ENCODE measurements around the gene CYP27B1.
"Not testable (repeated sequence)": the region's sequence is repeated elsewhere in the genome, so short reads cannot be mapped to it uniquely, and the experiment has no call there.

CYP27B1 gene

DNA sequence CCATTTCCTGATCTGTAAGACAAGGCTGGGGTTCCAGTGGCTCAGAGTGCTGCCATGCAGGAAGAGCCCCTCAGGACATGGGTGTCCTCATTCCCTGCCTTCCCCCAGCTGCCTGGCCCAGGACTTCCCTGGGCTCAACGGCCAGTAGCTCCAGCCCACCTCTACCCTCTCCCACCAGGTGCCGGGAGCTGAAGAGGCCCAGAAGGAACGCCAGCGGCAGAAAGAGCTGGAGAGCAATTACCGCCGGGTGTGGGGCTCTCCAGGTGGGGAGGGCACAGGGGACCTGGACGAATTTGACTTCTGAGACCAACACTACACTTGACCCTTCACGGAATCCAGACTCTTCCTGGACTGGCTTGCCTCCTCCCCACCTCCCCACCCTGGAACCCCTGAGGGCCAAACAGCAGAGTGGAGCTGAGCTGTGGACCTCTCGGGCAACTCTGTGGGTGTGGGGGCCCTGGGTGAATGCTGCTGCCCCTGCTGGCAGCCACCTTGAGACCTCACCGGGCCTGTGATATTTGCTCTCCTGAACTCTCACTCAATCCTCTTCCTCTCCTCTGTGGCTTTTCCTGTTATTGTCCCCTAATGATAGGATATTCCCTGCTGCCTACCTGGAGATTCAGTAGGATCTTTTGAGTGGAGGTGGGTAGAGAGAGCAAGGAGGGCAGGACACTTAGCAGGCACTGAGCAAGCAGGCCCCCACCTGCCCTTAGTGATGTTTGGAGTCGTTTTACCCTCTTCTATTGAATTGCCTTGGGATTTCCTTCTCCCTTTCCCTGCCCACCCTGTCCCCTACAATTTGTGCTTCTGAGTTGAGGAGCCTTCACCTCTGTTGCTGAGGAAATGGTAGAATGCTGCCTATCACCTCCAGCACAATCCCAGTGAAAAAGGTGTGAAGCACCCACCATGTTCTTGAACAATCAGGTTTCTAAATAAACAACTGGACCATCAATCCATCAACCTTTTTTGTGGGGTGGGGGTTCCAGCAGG, 46.0 kb downstream of the CYP27B1 start:
- FAIRE-seq, result no peak

DNA sequence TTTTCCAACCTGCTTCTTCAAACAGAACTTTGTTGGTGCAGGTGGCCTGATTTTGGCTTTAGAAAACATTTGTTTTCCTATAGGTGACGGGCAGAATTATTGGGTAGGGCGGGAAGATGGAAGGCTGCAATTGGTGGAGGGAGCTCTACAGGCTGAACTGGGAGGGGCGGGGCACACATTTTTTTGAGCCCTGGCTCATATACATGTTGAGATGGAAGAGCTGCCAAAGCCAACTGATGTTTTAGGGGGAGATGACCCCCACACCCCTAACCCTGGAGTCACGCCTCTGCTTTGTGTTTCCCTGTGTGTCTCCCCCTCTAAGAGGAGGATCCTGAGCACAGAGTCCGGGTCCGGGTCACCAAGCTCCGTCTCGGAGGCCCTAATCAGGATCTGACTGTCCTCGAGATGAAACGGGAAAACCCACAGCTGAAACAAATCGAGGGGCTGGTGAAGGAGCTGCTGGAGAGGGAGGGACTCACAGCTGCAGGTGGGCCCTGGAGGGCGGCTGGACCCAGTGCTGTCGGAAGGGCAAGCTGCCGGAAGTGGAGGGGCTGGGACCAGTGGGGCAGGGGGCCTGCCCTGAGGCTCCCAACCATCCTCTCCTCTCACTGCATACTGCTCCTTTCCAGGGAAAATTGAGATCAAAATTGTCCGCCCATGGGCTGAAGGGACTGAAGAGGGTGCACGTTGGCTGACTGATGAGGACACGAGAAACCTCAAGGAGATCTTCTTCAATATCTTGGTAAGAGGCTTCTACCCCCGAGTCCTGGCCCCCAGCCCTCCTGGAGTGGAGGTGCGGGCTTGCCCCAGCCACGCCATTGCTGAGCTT, 46.9 kb downstream of the CYP27B1 start:
- no peak for FAIRE-seq

DNA sequence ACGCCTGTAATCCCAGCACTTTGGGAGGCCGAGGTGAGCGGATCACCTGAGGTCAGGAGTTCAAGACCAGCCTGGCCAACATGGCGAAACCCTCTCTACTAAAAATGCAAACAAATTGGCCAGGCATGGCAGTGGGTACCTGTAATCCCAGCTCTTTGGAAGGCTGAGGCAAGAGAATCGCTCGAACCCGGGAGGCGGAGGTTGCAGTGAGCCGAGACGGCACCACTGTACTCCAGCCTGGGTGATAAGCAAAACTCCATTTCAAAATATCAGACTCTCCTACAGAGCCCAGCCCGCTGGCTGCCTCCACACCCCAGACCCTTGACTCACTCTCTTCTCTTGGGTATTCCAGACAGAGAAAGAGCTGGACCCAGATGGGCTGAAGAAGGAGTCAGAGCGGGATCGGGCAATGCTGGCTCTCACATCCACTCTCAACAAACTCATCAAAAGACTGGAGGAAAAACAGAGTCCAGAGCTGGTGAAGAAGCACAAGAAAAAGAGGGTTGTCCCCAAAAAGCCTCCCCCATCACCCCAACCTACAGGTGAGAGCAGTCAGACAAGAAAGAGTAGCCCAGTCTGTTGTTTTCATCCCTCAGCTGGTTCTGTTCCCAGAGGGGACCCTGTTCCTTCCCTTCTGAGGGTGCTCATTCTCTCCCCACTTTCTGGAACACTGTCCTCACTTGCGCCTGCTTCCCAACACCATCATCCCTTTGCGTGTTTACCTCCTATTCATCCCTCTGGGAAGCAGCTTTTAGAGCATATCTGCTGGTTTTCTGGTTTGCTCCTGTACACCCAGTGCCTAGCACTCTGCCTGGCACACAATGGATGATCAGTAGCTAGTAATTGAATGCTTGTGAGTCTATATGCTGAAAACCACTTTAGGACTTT, 48.0 kb downstream of the CYP27B1 start:
- FAIRE-seq, result no peak

DNA sequence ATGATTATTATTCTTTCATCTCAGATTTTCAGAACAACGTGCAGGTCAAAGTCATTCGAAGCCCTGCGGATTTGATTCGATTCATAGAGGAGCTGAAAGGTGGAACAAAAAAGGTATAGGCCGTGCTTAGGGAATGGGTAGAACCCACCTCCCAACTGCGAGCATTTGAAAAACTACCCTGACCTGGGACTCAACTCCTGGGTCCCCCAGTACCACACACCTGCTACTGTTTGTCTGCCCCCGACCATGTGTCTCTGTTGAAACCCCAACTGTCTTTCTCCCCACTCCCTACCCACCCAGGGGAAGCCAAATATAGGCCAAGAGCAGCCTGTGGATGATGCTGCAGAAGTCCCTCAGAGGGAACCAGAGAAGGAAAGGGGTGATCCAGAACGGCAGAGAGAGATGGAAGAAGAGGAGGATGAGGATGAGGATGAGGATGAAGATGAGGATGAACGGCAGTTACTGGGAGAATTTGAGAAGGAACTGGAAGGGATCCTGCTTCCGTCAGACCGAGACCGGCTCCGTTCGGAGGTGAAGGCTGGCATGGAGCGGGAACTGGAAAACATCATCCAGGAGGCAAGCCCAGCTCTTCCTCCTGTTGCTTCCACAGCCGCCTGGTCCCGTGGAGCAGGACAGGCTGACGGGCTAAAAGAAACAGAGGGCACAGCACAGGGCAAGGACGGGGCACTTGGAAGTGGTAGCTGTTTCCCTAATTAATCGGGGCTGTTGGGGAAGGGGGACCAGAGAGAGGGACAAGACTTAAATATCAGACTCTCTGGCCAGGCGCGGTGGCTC, 48.8 kb downstream of the CYP27B1 start:
- no peak for FAIRE-seq

DNA sequence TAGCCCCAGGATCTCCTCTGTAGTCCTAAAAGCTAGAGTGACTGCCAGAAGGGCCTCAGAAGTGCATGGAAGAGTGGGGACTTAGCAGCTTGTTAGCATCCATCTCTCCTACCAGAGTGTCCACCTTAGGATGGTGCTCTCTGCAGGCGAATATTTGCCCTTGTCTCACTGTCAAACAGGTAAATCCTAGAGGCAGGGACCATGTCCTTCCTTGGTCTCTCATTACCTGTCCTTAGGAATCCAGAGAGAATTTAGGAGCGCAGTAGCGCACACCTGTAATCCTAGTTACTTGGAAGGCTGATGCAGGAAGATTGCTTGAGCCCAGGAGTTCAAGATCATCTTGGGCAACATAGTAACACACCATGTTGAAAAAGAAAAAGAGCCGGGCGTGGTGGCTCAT, 49.7 kb downstream of the CYP27B1 start:
- no peak for FAIRE-seq

DNA sequence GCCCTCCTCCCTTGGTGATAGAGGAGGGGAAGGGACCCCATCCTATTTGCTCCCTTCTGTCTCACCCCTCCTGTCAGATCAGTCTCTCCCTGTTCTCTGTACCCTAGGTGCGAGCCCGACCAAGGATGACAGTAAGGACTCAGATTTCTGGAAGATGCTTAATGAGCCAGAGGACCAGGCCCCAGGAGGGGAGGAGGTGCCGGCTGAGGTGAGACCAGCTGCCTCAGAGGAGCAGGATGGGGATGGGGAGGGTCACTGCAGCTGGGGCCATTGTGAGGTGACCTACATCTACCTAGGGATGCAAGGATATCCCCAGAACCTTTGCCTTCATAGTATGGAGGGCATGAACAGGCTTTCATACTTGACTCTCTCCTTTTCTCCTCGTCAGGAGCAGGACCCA, 50.6 kb downstream of the CYP27B1 start:
- FAIRE-seq, result no peak

DNA sequence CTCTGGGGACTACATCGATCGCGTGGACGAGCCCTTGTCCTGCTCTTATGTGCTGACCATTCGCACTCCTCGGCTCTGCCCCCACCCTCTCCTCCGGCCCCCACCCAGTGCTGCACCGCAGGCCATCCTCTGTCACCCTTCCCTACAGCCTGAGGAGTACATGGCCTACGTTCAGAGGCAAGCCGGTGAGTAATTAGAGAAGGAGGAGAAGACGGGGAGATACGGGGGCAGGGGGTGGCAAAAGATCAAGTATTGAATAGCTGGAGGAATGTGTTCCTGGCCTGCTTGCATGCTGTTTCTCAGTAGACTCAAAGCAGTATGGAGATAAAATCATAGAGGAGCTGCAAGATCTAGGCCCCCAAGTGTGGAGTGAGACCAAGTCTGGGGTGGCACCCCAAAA, 51.1 kb downstream of the CYP27B1 start:
- no peak for FAIRE-seq

DNA sequence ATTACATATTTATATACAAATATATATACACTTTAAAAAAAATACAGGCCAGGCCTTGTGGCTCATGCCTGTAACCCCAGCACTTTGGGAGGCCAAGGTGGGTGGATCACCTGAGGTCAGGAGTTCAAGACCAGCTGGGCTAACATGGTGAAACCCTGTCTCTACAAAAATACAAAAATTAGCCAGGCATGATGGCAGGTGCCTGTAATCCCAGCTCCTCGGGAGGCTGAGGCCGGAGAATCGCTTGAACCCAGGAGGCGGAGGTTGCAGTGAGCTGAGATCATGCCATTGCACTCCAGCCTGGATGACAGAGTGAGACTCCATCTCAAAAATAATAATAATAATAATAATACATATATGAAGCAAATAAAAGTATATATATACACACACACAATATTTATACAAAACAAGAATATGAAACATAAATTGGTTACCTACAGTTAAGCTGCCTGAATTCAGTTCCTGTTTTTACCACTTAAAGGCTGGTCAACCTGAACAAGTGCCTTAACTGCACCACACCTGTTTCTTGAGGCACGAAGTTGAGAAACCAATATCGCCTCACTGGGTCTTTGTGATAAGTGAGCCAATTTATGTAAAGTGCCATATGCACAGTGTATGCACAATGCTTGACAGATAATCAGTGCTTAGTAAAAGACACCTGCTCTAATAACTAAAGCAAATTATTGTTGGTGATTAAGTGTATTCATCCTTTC, 51.7 kb downstream of the CYP27B1 start:
- FAIRE-seq, result not testable (repeated sequence)

DNA sequence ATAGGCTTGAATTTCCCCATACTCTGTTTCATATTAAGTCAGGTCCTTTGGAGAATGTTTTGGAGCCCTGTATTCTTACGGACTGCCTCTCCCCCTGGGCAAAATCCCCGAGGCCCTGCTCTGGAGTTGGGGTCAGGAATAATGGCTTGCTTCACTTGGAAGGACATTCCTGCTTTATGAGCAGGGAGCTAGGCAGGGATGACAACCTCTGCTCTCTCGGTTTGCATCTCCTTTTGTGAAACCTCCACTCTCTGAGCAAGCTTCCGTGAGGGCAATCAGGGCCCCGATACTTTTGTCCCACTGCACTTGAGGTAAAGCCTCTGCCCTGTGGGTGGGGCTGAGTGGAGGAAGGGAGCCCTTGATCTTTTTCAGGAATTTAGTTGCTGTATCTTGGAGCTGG, 53.7 kb downstream of the CYP27B1 start:
- FAIRE-seq, result no peak

DNA sequence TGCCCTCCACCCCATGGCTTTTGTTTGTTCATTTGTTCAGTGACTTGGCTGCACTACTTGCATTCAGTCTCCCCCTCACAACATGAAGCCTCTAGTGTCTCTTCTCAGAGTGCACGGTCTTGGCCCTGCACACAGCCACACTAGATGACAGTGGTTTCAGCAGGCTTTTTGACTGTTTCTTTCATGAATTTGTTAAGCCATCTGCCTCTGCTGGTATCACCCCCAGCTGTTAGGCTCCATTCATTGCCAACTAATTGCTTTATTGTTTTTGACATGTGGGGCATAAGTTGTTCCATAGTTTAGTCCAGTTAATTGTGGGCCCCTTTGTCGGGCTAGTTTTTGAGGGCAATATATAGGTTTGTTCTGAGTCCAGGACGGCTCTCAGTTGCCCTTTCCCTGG, 54.2 kb downstream of the CYP27B1 start:
- FAIRE-seq, result no peak
